GM08714 (cell line): ENCODE data around the gene CLK2.
"Not testable (repeated sequence)": the region's sequence is repeated elsewhere in the genome, so short reads cannot be mapped to it uniquely, and the experiment has no call there.

ENCODE experiments used
- H3K4me3 ChIP-seq: fragments of 200-500 bp; sonication (Bioruptor generic); 2 replicates; pipeline ENCODE4 v1.5.1; 2014; ENCODE audit warnings: mild to moderate bottlenecking, low read length, inconsistent platforms
- ZNF274 ChIP-seq: IDR thresholded peaks from 2 replicates; pipeline ENCODE4 v1.6.1; 2012; ENCODE audit warnings: mild to moderate bottlenecking, low read depth, low read length

CLK2 gene

DNA sequence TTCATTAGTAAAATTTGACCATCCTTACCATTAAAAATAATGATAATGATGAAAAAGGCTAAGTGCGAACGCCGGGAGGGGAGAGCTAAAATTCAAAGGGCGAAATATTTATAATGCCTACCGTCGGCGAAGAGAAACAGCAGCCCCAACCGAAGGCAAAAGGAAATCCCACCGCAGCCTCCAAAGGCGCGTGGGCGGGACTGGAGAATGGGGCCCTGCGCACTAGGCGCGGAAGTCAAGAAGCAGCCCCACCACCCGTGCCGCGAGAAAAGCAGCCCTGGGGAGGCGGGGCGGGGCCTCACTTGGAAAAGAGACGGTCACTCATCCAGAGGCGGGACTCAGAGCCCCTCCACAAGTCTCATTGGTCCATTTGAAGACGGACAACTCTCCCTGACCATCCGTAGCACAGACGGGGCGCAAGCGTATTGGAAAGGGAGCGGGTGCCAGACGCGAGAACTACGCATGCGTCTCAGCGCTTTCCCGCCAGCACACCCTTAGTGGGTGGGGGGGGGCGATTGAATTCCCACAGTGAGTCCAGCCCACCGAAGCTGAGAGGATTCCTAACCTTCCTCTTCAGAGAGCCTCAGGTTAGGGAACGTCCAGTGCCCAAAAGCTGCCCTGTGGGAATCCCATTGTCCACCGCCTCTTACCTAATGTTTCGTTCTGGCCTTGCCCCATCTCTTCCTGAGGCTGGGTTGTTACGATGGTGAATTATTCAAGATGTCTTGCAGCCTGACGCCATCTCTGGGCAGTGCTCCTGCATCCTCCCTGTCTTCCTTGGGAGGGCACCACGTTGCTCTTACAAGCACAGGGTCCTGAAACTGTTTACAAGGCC, 45.8 kb downstream of the CLK2 start:
- TF ChIP-seq ZNF274: no peak
- H3K4me3 ChIP-seq: peak overlapping the region; percentile 79

DNA sequence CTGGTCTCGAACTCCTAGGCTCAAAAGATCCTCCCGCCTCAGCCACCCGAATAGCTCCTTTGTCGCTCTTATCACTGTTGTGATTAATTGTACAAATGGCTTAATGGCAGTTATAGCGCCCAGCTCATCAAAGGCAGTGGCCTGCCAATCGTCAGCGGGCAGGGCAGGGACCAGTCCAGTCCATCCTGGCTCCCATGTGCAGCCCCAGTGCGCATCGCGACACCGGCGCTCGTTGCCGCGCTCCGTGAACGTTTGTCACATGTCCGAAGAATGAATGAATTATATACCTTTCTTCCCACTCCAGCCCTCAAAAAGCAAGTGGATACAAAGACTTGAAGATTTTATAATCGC, 46.4 kb downstream of the CLK2 start:
- TF ChIP-seq ZNF274: no peak

DNA sequence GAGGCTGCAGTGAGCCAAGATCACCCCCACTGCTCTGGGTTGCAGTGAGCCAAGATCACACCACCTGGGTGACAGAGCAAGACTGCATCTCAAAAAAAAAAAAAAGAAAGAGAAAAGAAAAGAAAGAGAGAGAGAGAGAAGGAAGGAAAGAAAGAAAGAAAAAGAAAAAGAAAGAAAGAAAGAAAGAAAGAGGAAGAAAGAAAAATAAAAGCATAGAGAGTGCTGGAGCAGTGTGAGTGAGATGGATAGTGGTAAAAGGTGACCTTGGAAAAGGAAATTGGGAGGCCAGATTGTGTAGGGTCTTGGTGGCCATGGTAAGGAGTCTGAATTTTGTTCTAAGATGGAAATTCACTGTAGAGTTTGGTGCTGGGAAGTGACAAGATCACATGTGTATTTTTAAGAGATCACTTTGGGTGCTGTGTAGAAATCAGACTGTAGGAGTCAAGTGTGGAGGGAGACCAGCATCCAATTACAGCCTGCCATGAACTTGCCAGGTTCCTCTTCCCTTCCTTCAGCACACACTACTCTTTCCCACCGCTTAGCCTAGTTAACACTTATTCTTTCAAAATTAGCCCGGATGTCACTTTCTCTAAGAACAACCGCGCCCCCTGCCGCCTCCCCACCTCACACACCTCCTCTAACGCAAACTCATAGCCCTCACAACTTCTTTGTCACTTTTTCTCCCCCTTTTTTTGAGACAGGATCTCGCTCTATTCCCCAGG, 47.0 kb downstream of the CLK2 start:
- TF ChIP-seq ZNF274: no peak
- H3K4me3 ChIP-seq: peak overlapping the region; percentile 79

More for the DNA sequence above, 46.4 kb downstream of the CLK2 start:
- H3K4me3 ChIP-seq: peak overlapping the region; percentile 79

GRCh38 chr1:155225404-155225759, 47.9 kb downstream of the CLK2 start:
- not testable (repeated sequence) for H3K4me3 ChIP-seq

DNA sequence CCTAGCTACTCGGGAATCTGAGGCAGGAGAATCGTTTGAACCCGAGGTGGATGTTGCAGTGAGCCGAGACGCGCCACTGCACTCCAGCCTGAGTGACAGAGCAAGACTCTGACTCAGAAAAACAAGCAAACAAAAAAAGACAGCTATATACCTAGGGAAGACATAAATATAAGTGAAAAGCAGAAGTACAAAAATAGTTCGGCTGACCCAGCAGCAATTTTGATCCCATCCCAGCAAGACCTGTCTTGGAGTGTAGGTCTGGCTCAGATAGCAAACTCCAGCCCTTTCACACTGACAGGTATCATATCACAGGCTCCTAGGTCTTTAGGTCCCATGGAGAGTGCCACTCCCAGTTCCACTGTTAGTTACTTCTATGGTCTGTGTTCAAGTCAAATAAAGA, 50.3 kb downstream of the CLK2 start:
- H3K4me3 ChIP-seq: no peak overlapping the region
- TF ChIP-seq ZNF274: no peak

GRCh38 chr1:155220211-155220965, 52.9 kb downstream of the CLK2 start:
- not testable (repeated sequence) for H3K4me3 ChIP-seq

GRCh38 chr1:155219592-155220031, 53.7 kb downstream of the CLK2 start:
- TF ChIP-seq ZNF274: no peak
- no peak overlapping the region for H3K4me3 ChIP-seq

DNA sequence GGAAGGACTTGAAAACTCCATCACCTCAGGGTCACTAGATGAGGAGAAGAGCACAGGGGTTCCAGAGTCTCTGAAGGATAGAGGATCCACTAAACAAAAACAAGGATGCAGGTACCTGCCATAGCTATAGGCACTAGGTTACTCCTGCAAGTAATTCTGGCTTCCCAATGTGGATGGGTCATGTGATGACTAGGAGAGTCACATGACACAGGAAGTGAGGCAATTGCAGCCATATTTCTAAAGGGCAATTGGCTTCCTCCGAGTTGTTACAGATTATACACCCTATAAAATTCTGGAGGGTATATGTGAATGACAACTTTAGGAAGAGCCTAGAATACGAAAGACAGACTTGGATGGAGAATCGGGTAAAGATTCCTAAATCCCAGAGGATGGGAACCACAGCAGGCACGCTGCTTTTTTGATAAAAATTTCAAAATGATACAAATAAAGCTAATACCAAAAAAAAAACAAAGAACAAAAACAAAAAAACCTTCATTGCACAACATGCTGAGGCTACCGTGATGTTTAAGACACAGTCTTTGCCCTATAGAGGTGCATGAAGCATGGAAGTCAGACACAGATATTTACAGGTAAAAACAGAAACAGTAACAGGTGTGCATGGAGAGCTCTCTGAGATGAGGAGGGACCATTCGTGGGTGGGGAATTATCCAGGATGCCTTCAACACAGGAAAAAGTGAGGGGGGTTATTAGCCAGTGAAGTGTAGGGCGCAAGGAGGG, 54.3 kb downstream of the CLK2 start:
- TF ChIP-seq ZNF274: no peak
- no peak overlapping the region for H3K4me3 ChIP-seq

DNA sequence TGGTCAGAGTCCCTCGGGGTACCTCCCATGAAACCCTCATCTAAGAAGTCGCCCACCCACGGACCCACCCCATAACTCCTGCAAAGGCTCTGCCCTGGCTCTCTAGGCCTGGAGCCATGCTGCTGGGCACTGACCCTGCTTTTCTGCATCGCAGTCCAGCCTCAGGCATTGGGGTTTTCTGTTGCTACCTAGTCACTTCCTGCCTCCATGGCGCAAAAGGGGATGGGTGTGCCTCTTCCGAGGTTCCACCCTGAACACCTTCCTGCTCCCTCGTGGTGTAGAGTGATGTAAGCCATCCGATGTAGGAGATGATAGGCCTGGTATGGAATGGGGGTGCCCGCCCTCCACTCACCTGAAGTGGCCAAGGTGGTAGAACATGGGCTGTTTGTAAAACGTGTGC, 58.6 kb downstream of the CLK2 start:
- H3K4me3 ChIP-seq: not testable (repeated sequence)
